Activated CD4-positive, alpha-beta memory T cell treated with anti-CD3 and anti-CD28 coated beads for 36 hours (primary cell): ENCODE results near the gene PLBD2. TPM values are rescaled to one million over a fixed set of nuclear protein-coding genes. Genes with fewer than 3 reads are reported as not detected.
A peak's percentile ranks its signal among the peaks of the same experiment; 100 is the strongest.
"Not testable (repeated sequence)": the region's sequence is repeated elsewhere in the genome, so short reads cannot be mapped to it uniquely, and the experiment has no call there.

ENCODE experiments used
- CTCF ChIA-PET: fragments of 350-600 bp; sonication (Branson Sonifier 250); formaldehyde crosslinking; loops from one replicate; lab custom pipeline; 2021; ENCODE audit warnings: antibody characterized with exemption, inconsistent platforms; lab: Charles Lee
- POLR2A ChIA-PET: fragments of 350-600 bp; sonication (Branson Sonifier 250); formaldehyde crosslinking; loops from one replicate; lab custom pipeline; 2021; ENCODE audit warnings: antibody characterized with exemption; lab: Charles Lee
- DNase-seq: peaks from one replicate; pipeline ENCODE4 v3.0.0-alpha.2; 2020
- H3K27ac Mint-ChIP-seq: one replicate; pipeline ENCODE4 v1.8.0; 2021; ENCODE audit warnings: mixed read lengths
- H3K27me3 Mint-ChIP-seq: one replicate; pipeline ENCODE4 v1.8.0; 2021; ENCODE audit warnings: mixed read lengths
- H3K36me3 Mint-ChIP-seq: one replicate; pipeline ENCODE4 v1.8.0; 2021; ENCODE audit warnings: mixed read lengths
- H3K4me1 Mint-ChIP-seq: one replicate; pipeline ENCODE4 v1.8.0; 2021; ENCODE audit warnings: low read depth, mixed read lengths
- H3K4me3 Mint-ChIP-seq: one replicate; pipeline ENCODE4 v1.8.0; 2021; ENCODE audit warnings: mild to moderate bottlenecking, mixed read lengths
- H3K9me3 Mint-ChIP-seq: one replicate; pipeline ENCODE4 v1.8.0; 2021; ENCODE audit warnings: mixed read lengths
- intact Hi-C: fragments of 100-400 bp; cut with micrococcal nuclease; formaldehyde crosslinking; loops from one replicate; pipeline ENCODE4 v1.15.1; 2023
- total RNA-seq, 2 experiments: library from RNA; stranded (reverse); gene quantifications; one replicate each; pipeline ENCODE4 v1.2.3, GENCODE V29; 2021

Gene PLBD2
- total RNA-seq, 2 experiments from 2014 or later: 18.3 to 18.8 TPM

- POLR2A ChIA-PET: no interaction called here
- no peaks in the 10 kb centered on the region for H3K9me3 Mint-ChIP-seq
These were observed 18.8 kb upstream of the PLBD2 start for GRCh38 chr12:113339540-113339939.

GRCh38 chr12:113340061-113340460 lies 18.3 kb upstream of the PLBD2 start:
- no peak for DNase-seq
- Mint-ChIP-seq H3K9me3 (no peaks in the 10 kb centered on the region), H3K4me3 (no peak overlapping the region), H3K36me3 (no peaks in the 10 kb centered on the region), H3K4me1 (peaks cover 3% of the 10 kb centered on the region), H3K27me3 (no peaks in the 10 kb centered on the region), H3K27ac (no peak overlapping the region)
- POLR2A ChIA-PET: no interaction called here
- CTCF ChIA-PET: no interaction called here
- intact Hi-C loops: no loop called here

More at GRCh38 chr12:113339540-113339939, 18.8 kb upstream of the PLBD2 start:
- H3K4me1 Mint-ChIP-seq: peaks cover 3% of the 10 kb centered on the region
- no peak overlapping the region for H3K4me3 Mint-ChIP-seq
- no peaks in the 10 kb centered on the region for H3K36me3 Mint-ChIP-seq
- intact Hi-C loops: loop anchor here (10.0 kb wide), 1 partner anchor 155 kb away; the partner anchor contains the start of genes DDX54 and RITA1
- no peak for DNase-seq
- CTCF ChIA-PET: no interaction called here
- no peak overlapping the region for H3K27ac Mint-ChIP-seq
- H3K27me3 Mint-ChIP-seq: no peaks in the 10 kb centered on the region

GRCh38 chr12:113341535-113341934 lies 16.9 kb upstream of the PLBD2 start:
- H3K4me3 Mint-ChIP-seq: no peak overlapping the region
- no peaks in the 10 kb centered on the region for H3K27me3 Mint-ChIP-seq
- DNase-seq: no peak
- no peak overlapping the region for H3K27ac Mint-ChIP-seq
- H3K9me3 Mint-ChIP-seq: no peaks in the 10 kb centered on the region
- POLR2A ChIA-PET: no interaction called here
- intact Hi-C loops: no loop called here
- CTCF ChIA-PET: no interaction called here
- no peaks in the 10 kb centered on the region for H3K36me3 Mint-ChIP-seq
- no peaks in the 10 kb centered on the region for H3K4me1 Mint-ChIP-seq

GRCh38 chr12:113345318-113345717 lies 13.1 kb upstream of the PLBD2 start:
- CTCF ChIA-PET: no interaction called here
- no peak overlapping the region for H3K4me3 Mint-ChIP-seq
- peaks cover 3% of the 10 kb centered on the region for H3K27me3 Mint-ChIP-seq
- POLR2A ChIA-PET: no interaction called here
- H3K36me3 Mint-ChIP-seq: no peaks in the 10 kb centered on the region
- intact Hi-C loops: no loop called here
- H3K4me1 Mint-ChIP-seq: no peaks in the 10 kb centered on the region
- no peaks in the 10 kb centered on the region for H3K9me3 Mint-ChIP-seq
- no peak for DNase-seq
- no peak overlapping the region for H3K27ac Mint-ChIP-seq

- Mint-ChIP-seq H3K9me3 (no peaks in the 10 kb centered on the region), H3K36me3 (no peaks in the 10 kb centered on the region), H3K4me3 (no peak overlapping the region), H3K4me1 (no peaks in the 10 kb centered on the region), H3K27me3 (peaks cover 3% of the 10 kb centered on the region), H3K27ac (no peak overlapping the region)
- DNase-seq: no peak
- intact Hi-C loops: no loop called here
- POLR2A ChIA-PET: no interaction called here
- CTCF ChIA-PET: no interaction called here
These were observed 12.0 kb upstream of the PLBD2 start for GRCh38 chr12:113346353-113346752.

GRCh38 chr12:113347107-113347506 lies 11.3 kb upstream of the PLBD2 start:
- intact Hi-C loops: no loop called here
- Mint-ChIP-seq H3K36me3 (no peaks in the 10 kb centered on the region), H3K9me3 (no peaks in the 10 kb centered on the region), H3K4me3 (no peak overlapping the region), H3K27me3 (peaks cover 3% of the 10 kb centered on the region), H3K27ac (no peak overlapping the region), H3K4me1 (no peaks in the 10 kb centered on the region)
- POLR2A ChIA-PET: no interaction called here
- CTCF ChIA-PET: interaction anchor here (1.1 kb wide), 1 partner anchor 10 kb away, joined by 3 read pairs; no protein-coding TSS in a partner anchor
- no peak for DNase-seq

GRCh38 chr12:113347892-113348291 lies 10.5 kb upstream of the PLBD2 start:
- DNase-seq: no peak
- ChIA-PET CTCF (interaction anchor here (0.7 to 1.1 kb wide), 2 partner anchors 9 to 119 kb away, joined by 3 read pairs; no protein-coding TSS in a partner anchor), POLR2A (no interaction called here)
- no peak overlapping the region for H3K27ac Mint-ChIP-seq
- no peak overlapping the region for H3K4me3 Mint-ChIP-seq
- no peaks in the 10 kb centered on the region for H3K36me3 Mint-ChIP-seq
- H3K27me3 Mint-ChIP-seq: peaks cover 3% of the 10 kb centered on the region
- intact Hi-C loops: no loop called here
- H3K9me3 Mint-ChIP-seq: no peaks in the 10 kb centered on the region
- H3K4me1 Mint-ChIP-seq: no peaks in the 10 kb centered on the region

- Mint-ChIP-seq H3K9me3 (no peaks in the 10 kb centered on the region), H3K27ac (no peak overlapping the region), H3K27me3 (peaks cover 3% of the 10 kb centered on the region), H3K4me3 (no peak overlapping the region), H3K36me3 (no peaks in the 10 kb centered on the region), H3K4me1 (no peaks in the 10 kb centered on the region)
- CTCF ChIA-PET: no interaction called here
- intact Hi-C loops: no loop called here
- DNase-seq: no peak
- POLR2A ChIA-PET: no interaction called here
These were observed 9.4 kb upstream of the PLBD2 start for GRCh38 chr12:113348849-113349536.

GRCh38 chr12:113351089-113351488 lies 7.3 kb upstream of the PLBD2 start:
- Mint-ChIP-seq H3K4me1 (no peaks in the 10 kb centered on the region), H3K9me3 (no peaks in the 10 kb centered on the region), H3K27ac (no peak overlapping the region), H3K36me3 (no peaks in the 10 kb centered on the region), H3K4me3 (no peak overlapping the region), H3K27me3 (peaks cover 3% of the 10 kb centered on the region)
- ChIA-PET CTCF (no interaction called here), POLR2A (no interaction called here)
- DNase-seq: no peak
- intact Hi-C loops: no loop called here

GRCh38 chr12:113354192-113354591 lies 4.2 kb upstream of the PLBD2 start:
- H3K36me3 Mint-ChIP-seq, H3K27me3 Mint-ChIP-seq, H3K4me3 Mint-ChIP-seq, POLR2A ChIA-PET, CTCF ChIA-PET, DNase-seq, H3K9me3 Mint-ChIP-seq, intact Hi-C loops, H3K27ac Mint-ChIP-seq, H3K4me1 Mint-ChIP-seq: not testable (repeated sequence)

- ChIA-PET CTCF (no interaction called here), POLR2A (interaction anchor here (1.8 kb wide), 1 partner anchor 24 kb away, joined by 7 read pairs; the partner anchor contains the start of gene SLC8B1)
- H3K27me3 Mint-ChIP-seq: no peaks in the 10 kb centered on the region
- H3K36me3 Mint-ChIP-seq: peaks cover 2% of the 10 kb centered on the region
- peak overlapping the region; percentile 52 for H3K27ac Mint-ChIP-seq
- H3K4me3 Mint-ChIP-seq: peak overlapping the region; percentile 81
- intact Hi-C loops: loop anchor here (2.0 kb wide), 3 partner anchors 137 to 381 kb away; partner anchors contain the start of genes DDX54, OAS2 and RITA1
- H3K4me1 Mint-ChIP-seq: peaks cover 13% of the 10 kb centered on the region
- no peaks in the 10 kb centered on the region for H3K9me3 Mint-ChIP-seq
- DNase-seq: peak; percentile 13
These were observed 949 bp downstream of the PLBD2 start for GRCh38 chr12:113359133-113359938.

GRCh38 chr12:113359939-113360748 lies 1.8 kb downstream of the PLBD2 start:
- ChIA-PET POLR2A (no interaction called here), CTCF (no interaction called here)
- Mint-ChIP-seq H3K9me3 (no peaks in the 10 kb centered on the region), H3K36me3 (peaks cover 2% of the 10 kb centered on the region), H3K4me3 (no peak overlapping the region), H3K27ac (no peak overlapping the region), H3K27me3 (no peaks in the 10 kb centered on the region), H3K4me1 (peaks cover 13% of the 10 kb centered on the region)
- DNase-seq: peak; percentile 25
- intact Hi-C loops: loop anchor here (2.0 kb wide), 3 partner anchors 137 to 381 kb away; partner anchors contain the start of genes DDX54, OAS2 and RITA1
